Mesenchymal stem cell (in vitro differentiated cells and primary cell): ENCODE data around the gene PCED1B.
"Not testable (repeated sequence)": the region's sequence is repeated elsewhere in the genome, so short reads cannot be mapped to it uniquely, and the experiment has no call there.

ENCODE experiments used
- DNase-seq: peaks from one replicate; pipeline ENCODE4 v3.0.0-alpha.2; 2013
- H2AFZ ChIP-seq: one replicate; pipeline ENCODE4 v1.6.1; 2013; ENCODE audit warnings: low read depth, mild to moderate bottlenecking, control low read depth, inconsistent platforms, low read length, moderate library complexity
- H2AK5ac ChIP-seq: 2 replicates; pipeline ENCODE4 v1.6.1; 2013; ENCODE audit warnings: low read length, moderate library complexity, mild to moderate bottlenecking, inconsistent platforms; ENCODE audit not compliant: severe bottlenecking
- H2BK120ac ChIP-seq: one replicate; pipeline ENCODE4 v1.6.1; 2013; ENCODE audit warnings: low read depth, mild to moderate bottlenecking, inconsistent platforms, low read length, moderate library complexity
- H2BK12ac ChIP-seq, 2 experiments: one replicate each; pipeline ENCODE4 v1.6.1; 2013; ENCODE audit warnings: inconsistent platforms in 2 of 2, low read length in 2 of 2, mild to moderate bottlenecking in 2 of 2, moderate library complexity in 2 of 2, control low read depth in 1 of 2
- H2BK15ac ChIP-seq: one replicate; pipeline ENCODE4 v1.6.1; 2013; ENCODE audit warnings: mild to moderate bottlenecking, low read depth, inconsistent platforms; ENCODE audit not compliant: poor library complexity, severe bottlenecking
- H2BK5ac ChIP-seq: 2 replicates; pipeline ENCODE4 v1.6.1; 2013; ENCODE audit warnings: low read depth, mild to moderate bottlenecking, low read length, control low read depth, inconsistent platforms; ENCODE audit not compliant: poor library complexity, severe bottlenecking
- H3K14ac ChIP-seq, 2 experiments: one replicate each; pipeline ENCODE4 v1.6.1; 2013; ENCODE audit warnings: inconsistent platforms in 2 of 2, low read length in 2 of 2, control low read depth in 1 of 2, mild to moderate bottlenecking in 1 of 2, moderate library complexity in 1 of 2
- H3K18ac ChIP-seq, 2 experiments: one replicate each; pipeline ENCODE4 v1.6.1; 2013; ENCODE audit warnings: inconsistent platforms in 2 of 2, low read length in 2 of 2, control low read depth in 1 of 2, low read depth in 1 of 2, mild to moderate bottlenecking in 1 of 2
- H3K23ac ChIP-seq, 2 experiments: one replicate each; pipeline ENCODE4 v1.6.1; 2013; ENCODE audit warnings: inconsistent platforms in 2 of 2, low read length in 2 of 2, mild to moderate bottlenecking in 2 of 2, moderate library complexity in 2 of 2, control low read depth in 1 of 2
- H3K27ac ChIP-seq: 2 replicates; pipeline ENCODE4 v1.5.1; 2013; ENCODE audit warnings: mild to moderate bottlenecking, moderate library complexity, low read length, control low read depth, inconsistent platforms; ENCODE audit not compliant: poor library complexity, severe bottlenecking
- H3K27me3 ChIP-seq, 2 experiments: 2 replicates each; pipeline versions ENCODE4 v1.6.1 to v1.7.0; 2013; ENCODE audit warnings: low read length in 2 of 2, mild to moderate bottlenecking in 2 of 2, moderate library complexity in 2 of 2, control low read depth in 1 of 2, inconsistent platforms in 1 of 2; ENCODE audit not compliant: control insufficient read depth in 1 of 2, insufficient read depth in 1 of 2
- H3K36me3 ChIP-seq, 2 experiments: 2 replicates each; pipeline versions ENCODE4 v1.6.1 to v1.7.0; 2013; ENCODE audit warnings: low read length in 2 of 2, control low read depth in 1 of 2, inconsistent platforms in 1 of 2, low read depth in 1 of 2, mild to moderate bottlenecking in 1 of 2; ENCODE audit not compliant: insufficient read depth in 2 of 2, control insufficient read depth in 1 of 2
- H3K4ac ChIP-seq, 2 experiments: one replicate each; pipeline ENCODE4 v1.6.1; 2013; ENCODE audit warnings: inconsistent platforms in 2 of 2, low read length in 2 of 2, mild to moderate bottlenecking in 2 of 2, moderate library complexity in 2 of 2, control low read depth in 1 of 2, low read depth in 1 of 2
- H3K4me1 ChIP-seq: 2 replicates; pipeline ENCODE4 v1.6.1; 2013; ENCODE audit warnings: low read depth, low read length, control low read depth; ENCODE audit not compliant: control insufficient read depth, insufficient read depth
- H3K4me2 ChIP-seq: 2 replicates; pipeline ENCODE4 v1.6.1; 2013; ENCODE audit warnings: low read length, mild to moderate bottlenecking, inconsistent platforms; ENCODE audit not compliant: poor library complexity, severe bottlenecking
- H3K4me3 ChIP-seq, 2 experiments: 2 replicates each; pipeline versions ENCODE4 v1.5.1 to v1.7.0; 2013; ENCODE audit warnings: low read length in 2 of 2, mild to moderate bottlenecking in 2 of 2, control low read depth in 1 of 2, low read depth in 1 of 2; ENCODE audit not compliant: insufficient read depth in 1 of 2
- H3K79me1 ChIP-seq: replicated peaks from 2 replicates; pipeline ENCODE4 v1.6.1; 2013; ENCODE audit warnings: mild to moderate bottlenecking, control low read depth, low read length, inconsistent platforms; ENCODE audit not compliant: poor library complexity, severe bottlenecking
- H3K9ac ChIP-seq: 2 replicates; pipeline ENCODE4 v1.7.0; 2013; ENCODE audit warnings: mild to moderate bottlenecking, low read length, moderate library complexity
- H3K9me3 ChIP-seq: 2 replicates; pipeline ENCODE4 v1.7.0; 2013; ENCODE audit warnings: mild to moderate bottlenecking, low read length; ENCODE audit not compliant: control insufficient read depth
- H4K8ac ChIP-seq: one replicate; pipeline ENCODE4 v1.6.1; 2013; ENCODE audit warnings: inconsistent platforms, mild to moderate bottlenecking, low read length, moderate library complexity
- H4K91ac ChIP-seq: one replicate; pipeline ENCODE4 v1.6.1; 2013; ENCODE audit warnings: mild to moderate bottlenecking, low read length, inconsistent platforms
- whole genome bisulfite sequencing: methylation state at CpG from one replicate; pipeline ENCODE4 v1.1.7; 2013; ENCODE audit warnings: mixed read lengths; 5-methylcytosine and 5-hydroxymethylcytosine counted together

PCED1B gene

DNA sequence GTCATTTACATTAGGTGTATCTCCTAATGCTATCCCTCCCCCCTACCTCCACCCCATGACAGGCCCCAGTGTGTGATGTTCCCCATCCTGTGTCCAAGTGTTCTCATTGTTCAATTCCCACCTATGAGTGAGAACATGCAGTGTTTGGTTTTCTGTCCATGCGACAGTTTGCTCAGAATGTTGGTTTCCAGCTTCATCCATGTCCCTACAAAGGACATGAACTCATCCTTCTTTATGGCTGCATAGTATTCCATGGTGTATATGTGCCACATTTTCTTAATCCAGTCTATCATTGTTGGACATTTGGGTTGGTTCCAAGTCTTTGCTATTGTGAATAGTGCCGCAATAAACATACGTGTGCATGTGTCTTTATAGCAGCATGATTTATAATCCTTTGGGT is 37.9 kb downstream of the PCED1B start:
- WGBS: 100% methylated on average over 1 of the region's 3 CpGs
- not testable (repeated sequence) for H3K9ac ChIP-seq, H3K27ac ChIP-seq, H3K4ac ChIP-seq, H3K36me3 ChIP-seq, H3K9me3 ChIP-seq, H2AK5ac ChIP-seq, H2BK15ac ChIP-seq, H3K4me3 ChIP-seq, H3K23ac ChIP-seq, H3K27me3 ChIP-seq, H4K8ac ChIP-seq, H4K91ac ChIP-seq, H2BK5ac ChIP-seq, H2AFZ ChIP-seq, H3K79me1 ChIP-seq, DNase-seq, H3K4me2 ChIP-seq, H3K14ac ChIP-seq, H3K18ac ChIP-seq, H2BK120ac ChIP-seq, H3K4me1 ChIP-seq, H2BK12ac ChIP-seq

DNA sequence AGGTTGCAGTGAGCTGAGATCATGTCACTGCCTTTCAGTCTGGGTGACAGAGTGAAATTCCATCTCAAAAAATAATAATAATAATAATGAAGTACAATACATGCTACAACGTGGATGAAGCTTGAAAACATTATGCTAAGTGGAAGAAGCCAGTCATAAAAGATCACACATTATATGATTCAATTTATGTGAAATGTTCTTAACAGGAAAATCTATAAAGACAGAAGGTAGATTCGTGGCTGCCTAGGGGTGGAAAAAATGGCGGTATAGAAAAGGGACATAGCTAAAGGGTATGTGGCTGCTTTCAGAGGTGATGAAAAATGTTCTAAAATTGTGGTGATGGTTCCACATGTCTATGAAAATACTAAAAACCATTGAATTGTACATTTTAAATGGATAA is 41.3 kb downstream of the PCED1B start:
- no peak overlapping the region for H2AFZ ChIP-seq
- no peak overlapping the region for H2BK5ac ChIP-seq
- DNase-seq: no peak
- no peak overlapping the region for H4K91ac ChIP-seq
- no peaks in the 10 kb centered on the region for H3K36me3 ChIP-seq
- no peak overlapping the region for H4K8ac ChIP-seq
- H3K4me3 ChIP-seq: no peak overlapping the region
- no peak overlapping the region for H3K27ac ChIP-seq
- H3K14ac ChIP-seq: no peak overlapping the region
- no peak overlapping the region for H2BK120ac ChIP-seq
- no peak overlapping the region for H2AK5ac ChIP-seq
- H3K9ac ChIP-seq: no peak overlapping the region
- H3K4me2 ChIP-seq: no peak overlapping the region
- no peak overlapping the region for H3K18ac ChIP-seq
- no peak overlapping the region for H3K4ac ChIP-seq
- H3K27me3 ChIP-seq: no peaks in the 10 kb centered on the region
- no peak overlapping the region for H3K23ac ChIP-seq
- WGBS: 97% methylated on average over 2 of the region's 3 CpGs
- no peaks in the 10 kb centered on the region for H3K4me1 ChIP-seq
- H3K9me3 ChIP-seq: peaks cover 4% of the 10 kb centered on the region
- H3K79me1 ChIP-seq: no peaks in the 10 kb centered on the region
- H2BK15ac ChIP-seq: no peak overlapping the region
- H2BK12ac ChIP-seq: no peak overlapping the region

DNA sequence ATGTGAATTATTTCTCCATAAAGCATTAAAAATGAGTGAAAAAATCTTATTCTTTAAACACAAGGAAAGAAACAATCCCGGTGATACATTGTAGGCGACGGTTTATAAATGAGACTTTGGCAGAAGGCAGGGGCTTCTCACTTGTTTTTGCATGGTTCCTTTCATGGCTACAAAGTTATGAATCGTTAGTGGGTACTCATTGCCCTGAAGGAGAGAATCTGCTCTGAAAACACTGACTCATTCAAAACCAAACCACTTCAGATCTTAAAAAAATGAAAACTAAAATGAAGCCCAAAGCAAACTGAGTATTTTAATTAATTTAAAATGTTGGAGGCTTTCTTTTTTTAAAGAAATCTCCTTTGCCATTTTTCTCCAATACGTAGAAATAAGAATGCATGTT is 41.7 kb downstream of the PCED1B start:
- H2BK15ac ChIP-seq: no peak overlapping the region
- no peak overlapping the region for H4K8ac ChIP-seq
- H2AFZ ChIP-seq: no peak overlapping the region
- no peak overlapping the region for H2AK5ac ChIP-seq
- H3K9me3 ChIP-seq: peaks cover 4% of the 10 kb centered on the region
- no peaks in the 10 kb centered on the region for H3K79me1 ChIP-seq
- no peak overlapping the region for H2BK12ac ChIP-seq
- 100% methylated on average over 2 of the region's 5 CpGs for WGBS
- H3K23ac ChIP-seq: no peak overlapping the region
- no peak overlapping the region for H3K14ac ChIP-seq
- no peak overlapping the region for H2BK120ac ChIP-seq
- no peak for DNase-seq
- no peaks in the 10 kb centered on the region for H3K36me3 ChIP-seq
- no peaks in the 10 kb centered on the region for H3K27me3 ChIP-seq
- H3K4me3 ChIP-seq: no peak overlapping the region
- H2BK5ac ChIP-seq: no peak overlapping the region
- no peak overlapping the region for H3K9ac ChIP-seq
- no peak overlapping the region for H4K91ac ChIP-seq
- no peak overlapping the region for H3K4ac ChIP-seq
- no peak overlapping the region for H3K4me2 ChIP-seq
- no peak overlapping the region for H3K27ac ChIP-seq
- H3K4me1 ChIP-seq: no peaks in the 10 kb centered on the region
- no peak overlapping the region for H3K18ac ChIP-seq

- no peak overlapping the region for H3K4me2 ChIP-seq
- no peaks in the 10 kb centered on the region for H3K36me3 ChIP-seq
- no peak overlapping the region for H3K18ac ChIP-seq
- no CpG with 5 or more reads among the region's 1 CpG for WGBS
- peaks cover 4% of the 10 kb centered on the region for H3K9me3 ChIP-seq
- no peaks in the 10 kb centered on the region for H3K4me1 ChIP-seq
- H2BK120ac ChIP-seq: no peak overlapping the region
- H2BK5ac ChIP-seq: no peak overlapping the region
- no peak overlapping the region for H3K23ac ChIP-seq
- no peak overlapping the region for H2AK5ac ChIP-seq
- H3K4me3 ChIP-seq: no peak overlapping the region
- H3K4ac ChIP-seq: no peak overlapping the region
- H4K91ac ChIP-seq: no peak overlapping the region
- H4K8ac ChIP-seq: no peak overlapping the region
- H2AFZ ChIP-seq: no peak overlapping the region
- H3K9ac ChIP-seq: no peak overlapping the region
- no peak overlapping the region for H3K14ac ChIP-seq
- no peak overlapping the region for H3K27ac ChIP-seq
- no peak for DNase-seq
- H3K27me3 ChIP-seq: no peaks in the 10 kb centered on the region
- H3K79me1 ChIP-seq: no peaks in the 10 kb centered on the region
- H2BK12ac ChIP-seq: no peak overlapping the region
- no peak overlapping the region for H2BK15ac ChIP-seq
Measured at GRCh38 chr12:47122602-47123001, 43.2 kb downstream of the PCED1B start.
